ENCODE results near the gene OBSCN. TPM values are rescaled to one million over a fixed set of nuclear protein-coding genes. Genes with fewer than 3 reads are reported as not detected.

OBSCN gene
- total RNA-seq, 1 experiment from 2014 or later: 10.5 TPM

GRCh38 chr1:228168563-228169270 is 39.1 kb upstream of the OBSCN start:
- in situ Hi-C loops (cut with HindIII; ENCODE audit: low pct_unique_long_range_greater_than_20kb, low sequenced_read_pairs): no loop called here
- peaks cover 9% of the 10 kb centered on the region for H3K4me1 ChIP-seq (ENCODE audit: control insufficient read depth, insufficient read depth, low read length)
- BruUV-seq (replicated peaks): no TSS peak
- H3K36me3 ChIP-seq (ENCODE audit: control insufficient read depth, insufficient read depth, low read length): no peaks in the 10 kb centered on the region
- no peak for ATAC-seq
- H3K27ac ChIP-seq (ENCODE audit: low read length): no peak overlapping the region
- no peaks in the 10 kb centered on the region for H3K9me3 ChIP-seq (ENCODE audit: control insufficient read depth, insufficient read depth, low read depth, low read length)
- CTCF ChIA-PET: no interaction called here
- DNase-seq (ENCODE audit: low read depth, low spot score): no peak
- POLR2A ChIA-PET: interaction anchor here (0.6 kb wide), 1 partner anchor 1410 kb away, joined by 6 read pairs; no protein-coding TSS in a partner anchor
- no peak overlapping the region for H3K4me3 ChIP-seq (ENCODE audit: low read depth in 2 of 2, low read length in 2 of 2)
- TF ChIP-seq REST (IDR thresholded peaks at IDR 0.05; ENCODE audit: insufficient read depth in 1 of 2, low read depth in 2 of 2, low read length in 1 of 2) (no peak), SIN3A (IDR thresholded peaks at IDR 0.05; ENCODE audit: borderline replicate concordance, insufficient read depth, low read depth, low read length) (no peak), TCF7L2 (IDR thresholded peaks at IDR 0.05; ENCODE audit: low read depth, low read length) (no peak), CTCF (IDR thresholded peaks at IDR 0.05) (no peak), POLR2AphosphoS5 (IDR thresholded peaks at IDR 0.05; ENCODE audit: low read depth, low read length) (no peak)
- H3K27me3 ChIP-seq (ENCODE audit: control insufficient read depth, insufficient read depth, low read length): no peaks in the 10 kb centered on the region
- intact Hi-C loops (cut with micrococcal nuclease; ENCODE audit: unreplicated experiment): no loop called here

GRCh38 chr1:228169345-228169744 is 38.5 kb upstream of the OBSCN start:
- no peak overlapping the region for H3K27ac ChIP-seq (ENCODE audit: low read length)
- DNase-seq (ENCODE audit: low read depth, low spot score) (no peak), ATAC-seq (no peak)
- H3K27me3 ChIP-seq (ENCODE audit: control insufficient read depth, insufficient read depth, low read length): no peaks in the 10 kb centered on the region
- H3K9me3 ChIP-seq (ENCODE audit: control insufficient read depth, insufficient read depth, low read depth, low read length): no peaks in the 10 kb centered on the region
- H3K36me3 ChIP-seq (ENCODE audit: control insufficient read depth, insufficient read depth, low read length): no peaks in the 10 kb centered on the region
- no peak for TF ChIP-seq REST (IDR thresholded peaks at IDR 0.05; ENCODE audit: insufficient read depth in 1 of 2, low read depth in 2 of 2, low read length in 1 of 2)
- no peak for TF ChIP-seq CTCF (IDR thresholded peaks at IDR 0.05)
- TF ChIP-seq TCF7L2 (IDR thresholded peaks at IDR 0.05; ENCODE audit: low read depth, low read length): no peak
- no peak for TF ChIP-seq SIN3A (IDR thresholded peaks at IDR 0.05; ENCODE audit: borderline replicate concordance, insufficient read depth, low read depth, low read length)
- CTCF ChIA-PET: no interaction called here
- intact Hi-C loops (cut with micrococcal nuclease; ENCODE audit: unreplicated experiment): no loop called here
- POLR2A ChIA-PET: no interaction called here
- BruUV-seq (replicated peaks): no TSS peak
- H3K4me1 ChIP-seq (ENCODE audit: control insufficient read depth, insufficient read depth, low read length): peaks cover 9% of the 10 kb centered on the region
- H3K4me3 ChIP-seq (ENCODE audit: low read depth in 2 of 2, low read length in 2 of 2): no peak overlapping the region
- in situ Hi-C loops (cut with HindIII; ENCODE audit: low pct_unique_long_range_greater_than_20kb, low sequenced_read_pairs): no loop called here
